ENCODE results near the gene ITIH2. TPM values are rescaled to one million over a fixed set of nuclear protein-coding genes. Genes with fewer than 3 reads are reported as not detected.

The ITIH2 gene
- total and polyA plus RNA-seq, 2 of the 8 experiments (the other 6 are each of a cell fraction or from before 2014, with no cell fraction given), result not detected

DNA sequence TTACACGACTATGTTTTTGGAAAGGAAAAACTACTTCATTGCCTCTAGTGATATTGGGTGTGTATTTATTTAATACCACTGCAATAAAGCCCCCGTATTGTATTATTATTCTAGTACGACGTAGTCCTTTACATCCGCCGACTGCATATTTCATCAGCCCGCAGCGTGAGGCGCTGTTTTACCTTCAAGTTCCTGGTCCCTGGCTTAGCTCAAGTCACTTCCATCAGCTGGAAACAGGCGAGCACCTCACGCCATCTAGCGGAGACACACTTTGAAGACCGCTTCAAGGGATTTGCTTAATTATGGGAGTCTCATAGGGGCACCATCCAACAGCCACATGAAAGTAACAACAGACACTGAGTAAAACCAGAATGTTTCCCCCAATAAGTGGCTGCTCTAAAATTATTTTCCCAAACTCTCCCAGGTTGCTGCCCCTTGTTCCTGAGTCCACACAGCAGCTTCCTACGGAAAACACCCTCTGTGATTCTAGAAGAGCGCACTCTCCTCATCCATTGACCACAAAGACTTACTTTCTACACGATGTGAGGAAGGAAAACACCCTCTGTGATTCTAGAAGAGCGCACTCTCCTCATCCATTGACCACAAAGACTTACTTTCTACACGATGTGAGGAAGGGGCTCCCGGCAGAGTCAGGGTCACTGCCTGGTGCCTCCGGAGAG is 15.7 kb upstream of the ITIH2 start (continued):
- TF ChIP-seq CBX5 (IDR thresholded peaks at IDR 0.05; ENCODE audit: low read depth, low read length), result no peak
- TF ChIP-seq, protein P1, sequence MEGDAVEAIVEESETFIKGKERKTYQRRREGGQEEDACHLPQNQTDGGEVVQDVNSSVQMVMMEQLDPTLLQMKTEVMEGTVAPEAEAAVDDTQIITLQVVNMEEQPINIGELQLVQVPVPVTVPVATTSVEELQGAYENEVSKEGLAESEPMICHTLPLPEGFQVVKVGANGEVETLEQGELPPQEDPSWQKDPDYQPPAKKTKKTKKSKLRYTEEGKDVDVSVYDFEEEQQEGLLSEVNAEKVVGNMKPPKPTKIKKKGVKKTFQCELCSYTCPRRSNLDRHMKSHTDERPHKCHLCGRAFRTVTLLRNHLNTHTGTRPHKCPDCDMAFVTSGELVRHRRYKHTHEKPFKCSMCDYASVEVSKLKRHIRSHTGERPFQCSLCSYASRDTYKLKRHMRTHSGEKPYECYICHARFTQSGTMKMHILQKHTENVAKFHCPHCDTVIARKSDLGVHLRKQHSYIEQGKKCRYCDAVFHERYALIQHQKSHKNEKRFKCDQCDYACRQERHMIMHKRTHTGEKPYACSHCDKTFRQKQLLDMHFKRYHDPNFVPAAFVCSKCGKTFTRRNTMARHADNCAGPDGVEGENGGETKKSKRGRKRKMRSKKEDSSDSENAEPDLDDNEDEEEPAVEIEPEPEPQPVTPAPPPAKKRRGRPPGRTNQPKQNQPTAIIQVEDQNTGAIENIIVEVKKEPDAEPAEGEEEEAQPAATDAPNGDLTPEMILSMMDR (IDR thresholded peaks at IDR 0.05; ENCODE audit: control extremely low read depth in 1 of 3, insufficient read depth in 1 of 3, low read depth in 1 of 3, low read length in 3 of 3), result peak; percentile 86 to 99 (median 95)
- no peak for TF ChIP-seq FOSL1 (IDR thresholded peaks at IDR 0.05; ENCODE audit: insufficient read depth, low read depth, low read length)
- no peak for TF ChIP-seq RBBP5 (IDR thresholded peaks at IDR 0.05; ENCODE audit: borderline replicate concordance, low read depth, low read length)
- no peak for TF ChIP-seq EZH2 (IDR thresholded peaks at IDR 0.05; ENCODE audit: low read depth, low read length, severe bottlenecking)
- TF ChIP-seq EP300 (IDR thresholded peaks at IDR 0.05; ENCODE audit: borderline replicate concordance in 1 of 2, low read depth in 2 of 2, low read length in 2 of 2), result peak in 1 of 2 experiments; percentile 22; a peak in 1 of 3 replicates

Data from H1 (cell line).